DMS53 (cell line): Measurements from ENCODE around the gene UBE2S.
"Not testable (repeated sequence)": the region's sequence is repeated elsewhere in the genome, so short reads cannot be mapped to it uniquely, and the experiment has no call there.

Experiments used
- DNase-seq: peaks from one replicate; lab custom pipeline; 2025; lab: John Stamatoyannopoulos, UW

UBE2S gene

GRCh38 chr19:55407550-55407799 is at the start of gene UBE2S:
Gene UBE2S (minus strand): TSS chr19:55407788. CDS start chr19:55407589, 199 bp downstream.
- not testable (repeated sequence) for DNase-seq

- DNase-seq, result no peak
These were observed 48.8 kb upstream of the UBE2S start for GRCh38 chr19:55456347-55456746.

- DNase-seq, result no peak
These were observed 48.1 kb upstream of the UBE2S start for GRCh38 chr19:55455576-55456235.

DNA sequence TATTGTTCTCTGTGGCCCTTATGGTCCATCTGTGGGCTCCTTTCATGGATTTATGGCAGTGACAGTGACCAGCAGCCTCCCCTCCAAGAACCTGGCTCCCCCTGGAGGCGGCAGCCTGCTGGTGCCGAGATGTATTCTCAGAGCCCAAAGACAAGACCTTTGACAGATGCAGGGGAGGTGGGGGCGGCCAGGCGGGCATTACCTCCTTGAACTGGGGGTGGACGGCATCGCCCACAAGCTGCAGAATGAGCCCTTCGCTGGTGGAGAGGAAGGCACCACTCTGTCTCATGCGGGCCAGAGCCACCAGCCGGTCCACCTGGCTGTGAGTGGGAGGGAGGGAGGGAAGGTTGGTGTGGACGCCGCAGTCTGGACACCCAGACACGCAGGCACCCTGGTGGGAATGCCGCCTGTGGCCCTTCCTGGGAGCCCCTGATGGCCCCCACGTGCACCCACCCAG is 47.2 kb upstream of the UBE2S start:
- DNase-seq, result peak; percentile 81

GRCh38 chr19:55453511-55454260 is 46.1 kb upstream of the UBE2S start:
- DNase-seq, result peak; percentile 50

DNA sequence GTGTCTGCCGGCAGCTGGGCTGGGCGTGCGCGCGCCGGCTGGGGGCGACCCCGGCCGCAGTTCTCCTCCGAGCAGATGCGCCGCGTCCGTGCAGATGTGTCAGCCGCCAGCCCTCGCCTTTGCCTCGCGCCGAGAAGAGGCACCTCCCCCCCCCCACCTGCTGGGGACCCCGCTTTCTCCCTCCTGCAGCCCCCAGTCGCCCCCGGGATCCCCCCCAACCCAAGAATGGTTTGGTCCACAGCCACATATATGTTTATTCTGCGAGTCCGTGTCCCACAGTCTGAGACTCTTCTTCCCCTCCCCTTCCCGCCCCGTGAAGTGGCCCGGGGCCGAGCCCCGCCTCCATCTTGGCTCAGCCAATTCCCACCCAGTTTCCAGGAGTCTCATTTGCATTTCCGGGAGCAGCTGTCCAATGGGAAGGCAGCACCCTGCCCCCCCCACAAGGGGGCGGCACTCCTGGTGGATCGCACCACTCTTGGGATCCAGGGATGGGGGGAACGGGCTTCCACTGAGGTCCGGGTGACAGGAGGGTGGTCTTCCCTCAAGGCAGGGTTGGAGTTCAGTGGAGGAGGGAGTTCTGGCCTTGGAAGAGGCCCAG is 45.3 kb upstream of the UBE2S start:
- peak; percentile 93 for DNase-seq

- DNase-seq, result peak; percentile 59
These were observed 44.6 kb upstream of the UBE2S start for GRCh38 chr19:55451965-55452748.

DNA sequence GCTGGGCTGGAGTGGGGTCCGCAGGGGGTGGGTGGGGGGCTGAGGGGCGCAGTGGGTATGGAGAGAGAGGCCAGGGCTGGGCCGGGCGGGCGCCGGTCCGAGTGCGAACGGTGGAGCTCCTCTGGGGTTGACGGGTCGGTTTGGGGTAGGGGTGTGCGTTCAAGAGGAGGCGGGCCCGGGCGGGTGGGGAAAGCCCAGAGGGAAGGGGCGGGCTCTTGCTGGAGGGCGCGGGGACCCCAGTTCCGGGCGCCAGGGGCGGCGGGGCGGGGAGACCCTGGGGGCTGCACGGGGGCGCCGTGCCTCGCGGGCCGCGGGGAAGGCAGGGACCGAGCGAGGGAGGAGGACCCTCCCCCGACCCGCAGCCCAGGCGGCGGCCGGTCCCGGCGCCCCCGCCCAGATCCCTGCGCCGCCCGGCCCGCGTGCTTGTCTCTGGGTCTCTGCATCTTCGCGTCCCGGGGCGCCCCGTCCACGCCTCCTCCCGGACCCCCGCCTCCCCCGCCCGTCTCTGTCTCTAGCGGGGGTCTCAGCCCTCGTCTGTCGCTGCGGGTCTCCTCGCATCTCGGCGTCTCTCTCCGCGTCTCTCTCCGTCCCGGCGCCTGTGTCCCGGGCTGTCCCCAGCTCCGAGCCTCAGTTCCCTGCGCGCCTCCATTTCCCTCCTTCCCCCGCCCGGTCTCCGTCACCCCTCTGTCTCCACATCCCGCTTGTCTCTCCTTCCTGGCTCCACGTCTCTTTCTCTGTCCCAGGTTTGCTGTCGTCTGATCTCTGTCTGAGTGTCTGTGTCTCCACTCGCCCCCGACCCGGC is 43.8 kb upstream of the UBE2S start:
- DNase-seq, result peak; percentile 58

DNA sequence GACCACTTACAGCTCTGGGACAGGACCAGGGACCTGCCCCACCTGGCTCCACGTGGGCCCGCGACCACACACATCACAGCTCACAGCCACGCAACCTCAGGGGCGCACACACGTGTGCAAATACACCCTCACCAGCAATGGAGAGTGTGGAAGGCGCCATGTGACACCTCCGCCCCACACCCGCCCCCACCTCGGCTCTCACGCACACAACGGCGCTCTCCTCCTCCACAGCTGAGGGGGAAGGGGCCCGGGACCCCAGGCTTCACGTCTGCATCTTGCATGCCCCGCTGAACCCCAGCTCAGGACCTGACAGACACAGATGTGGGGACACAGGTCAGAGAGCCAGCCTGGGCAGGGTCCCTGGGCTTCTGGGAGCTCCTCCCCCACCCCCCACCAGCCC is 41.9 kb upstream of the UBE2S start:
- no peak for DNase-seq

GRCh38 chr19:55448175-55448490 is 40.5 kb upstream of the UBE2S start:
- DNase-seq, result not testable (repeated sequence)

DNA sequence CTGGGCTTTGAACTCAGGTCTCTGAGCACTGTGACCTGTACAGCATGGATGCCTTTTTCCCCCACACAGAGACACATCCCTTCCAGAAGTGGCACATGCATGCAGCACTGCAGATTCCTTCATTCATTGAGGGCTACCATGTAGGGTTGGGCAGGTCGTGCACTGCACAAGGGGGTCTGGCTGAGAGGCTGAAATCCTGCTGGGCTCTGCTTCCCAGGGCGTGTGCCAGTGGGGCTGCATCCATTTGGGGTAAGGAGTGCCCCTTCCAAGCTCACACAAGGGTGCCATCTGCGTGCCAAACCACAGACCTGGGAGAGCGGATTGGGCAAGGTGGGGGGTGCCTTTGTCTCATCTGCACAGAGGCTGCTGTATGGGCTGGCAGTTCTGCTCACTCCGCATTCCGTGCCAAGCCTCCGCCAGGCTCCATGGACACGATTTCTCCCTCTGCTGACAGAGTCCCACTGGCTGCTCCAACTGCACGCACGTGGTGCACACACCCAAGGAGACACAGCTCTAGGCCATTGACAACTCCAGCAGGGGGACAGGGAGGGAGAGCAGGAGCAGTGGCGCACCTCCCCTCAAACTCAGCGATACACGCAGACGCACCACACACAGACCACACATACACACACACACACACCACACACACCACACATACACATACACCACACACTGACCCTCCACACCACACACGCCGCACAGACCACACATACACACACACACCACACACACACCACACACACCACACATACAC is 40.0 kb upstream of the UBE2S start:
- peak; percentile 91 for DNase-seq

DNA sequence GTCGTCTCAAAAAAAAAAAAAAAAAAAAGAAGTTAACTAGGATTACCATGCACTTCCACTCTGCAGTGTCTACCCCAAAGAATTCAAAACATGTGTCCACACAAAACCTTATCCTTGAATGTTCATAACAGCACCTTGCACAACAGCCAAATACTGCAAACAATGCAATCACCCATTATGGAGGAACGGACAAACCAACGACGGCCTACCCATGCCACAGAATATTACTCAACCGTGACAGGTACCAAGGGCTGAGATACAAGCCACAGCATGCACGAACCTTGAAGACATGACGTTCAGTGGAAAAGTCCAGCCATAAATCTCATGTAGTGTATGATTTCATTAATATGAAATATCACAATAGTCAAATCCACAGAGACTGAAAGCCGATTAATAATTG is 38.5 kb upstream of the UBE2S start:
- no peak for DNase-seq

- DNase-seq, result no peak
These were observed 37.1 kb upstream of the UBE2S start for GRCh38 chr19:55444646-55445045.

DNA sequence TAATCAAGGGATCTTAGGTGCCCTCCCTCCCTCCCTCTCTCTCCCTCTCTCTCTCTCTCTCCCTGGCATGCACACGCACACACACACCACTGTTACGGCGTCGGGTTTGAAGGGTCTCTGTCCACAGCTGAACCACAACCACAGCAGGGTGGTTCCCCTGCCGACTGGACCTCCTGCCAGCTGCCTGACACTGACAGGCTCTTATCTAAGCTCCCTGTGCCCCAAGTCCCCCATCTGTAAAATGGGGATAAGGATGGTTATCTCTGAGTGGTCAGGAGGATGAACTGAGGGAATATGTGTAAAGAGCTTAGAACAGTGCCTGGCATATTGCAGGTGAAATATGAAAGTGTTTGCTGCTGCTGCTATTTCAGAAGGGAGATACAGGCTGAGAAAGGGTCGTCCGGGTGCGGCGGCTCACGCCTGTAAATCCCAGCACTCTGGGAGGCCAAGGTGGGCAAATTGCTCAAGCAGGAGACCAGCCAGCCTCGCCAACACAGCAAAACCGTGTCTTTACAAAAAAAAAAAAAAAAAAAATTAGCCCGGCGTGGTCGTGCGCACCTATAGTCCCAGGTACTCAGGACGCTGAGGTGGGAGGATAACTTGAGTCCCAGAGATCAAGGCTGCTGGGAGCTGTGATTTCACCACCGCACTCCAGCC is 36.4 kb upstream of the UBE2S start:
- no peak for DNase-seq

DNA sequence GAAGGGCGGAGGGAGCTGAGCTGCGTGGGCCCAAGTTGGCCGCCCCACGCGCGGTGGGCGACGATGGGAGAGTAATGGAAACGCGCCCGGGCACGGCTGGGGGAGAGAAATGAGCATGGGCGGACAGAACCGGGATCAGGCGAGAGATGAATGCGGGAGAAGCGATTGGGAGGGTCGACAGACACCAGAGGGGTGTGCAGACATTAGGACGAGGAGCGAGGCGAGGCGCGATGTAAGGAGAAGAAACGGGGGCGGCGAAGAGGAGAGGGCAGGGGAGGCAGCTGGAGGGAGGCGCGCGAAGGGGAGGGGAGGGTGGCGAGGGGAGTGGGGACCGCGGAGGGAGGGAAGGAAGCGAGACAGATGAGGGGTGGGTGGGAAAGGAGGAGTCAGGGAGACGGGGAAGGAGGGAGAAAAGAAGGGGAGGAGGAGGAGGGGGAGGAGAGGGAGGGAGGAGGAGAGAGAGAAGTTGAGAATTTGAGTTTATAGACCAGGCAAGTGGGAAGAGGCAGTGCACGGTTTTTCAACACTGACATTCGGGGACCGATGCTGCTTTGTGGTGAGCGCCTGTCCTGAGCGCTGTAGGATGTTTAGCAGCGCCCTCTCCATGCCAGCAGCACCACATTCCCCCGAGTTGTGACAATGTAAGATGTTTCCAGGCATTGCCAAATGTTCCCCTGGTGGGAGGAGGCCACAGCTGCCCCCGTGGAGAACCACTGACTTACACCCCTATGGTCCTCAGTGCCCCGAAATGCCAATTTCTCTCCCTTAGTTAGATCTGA is 35.6 kb upstream of the UBE2S start, which contains the start of gene SHISA7:
SHISA7 (minus strand) TSS at position 256 of the 779 bp plus-strand sequence. CDS start 437 bp downstream, outside the sequence.
- DNase-seq, result peak; percentile 54

DNA sequence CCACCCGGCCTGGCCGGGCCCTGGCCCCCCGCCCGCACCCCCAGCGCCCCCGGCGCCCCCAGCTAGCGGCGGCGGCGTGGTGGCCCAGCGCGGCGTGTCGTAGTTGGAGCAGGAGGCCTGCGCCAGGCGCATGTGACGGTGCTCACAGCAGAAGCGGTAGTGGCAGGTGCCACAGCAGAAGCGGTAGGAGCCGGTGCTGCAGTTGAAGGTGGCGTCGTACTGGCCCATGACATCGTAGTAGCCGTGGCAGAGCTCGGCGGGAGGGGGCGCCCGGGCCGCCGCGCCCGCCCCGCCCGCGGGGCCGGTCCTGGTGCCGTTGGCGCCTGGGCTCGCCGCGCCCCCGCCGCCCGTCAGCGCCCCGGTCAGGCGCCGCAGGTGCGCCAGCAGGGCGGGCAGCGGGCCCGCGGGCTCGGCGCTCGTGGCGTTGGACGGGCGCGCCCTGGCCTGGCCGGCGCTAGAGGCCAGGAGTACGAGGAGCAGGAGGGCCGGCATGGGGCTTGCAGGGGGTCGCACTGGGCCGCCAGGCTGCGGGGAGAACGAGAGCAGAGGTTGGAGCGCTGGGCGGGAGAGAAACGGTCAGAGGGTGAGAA is 34.9 kb upstream of the UBE2S start:
- peak; percentile 85 for DNase-seq

DNA sequence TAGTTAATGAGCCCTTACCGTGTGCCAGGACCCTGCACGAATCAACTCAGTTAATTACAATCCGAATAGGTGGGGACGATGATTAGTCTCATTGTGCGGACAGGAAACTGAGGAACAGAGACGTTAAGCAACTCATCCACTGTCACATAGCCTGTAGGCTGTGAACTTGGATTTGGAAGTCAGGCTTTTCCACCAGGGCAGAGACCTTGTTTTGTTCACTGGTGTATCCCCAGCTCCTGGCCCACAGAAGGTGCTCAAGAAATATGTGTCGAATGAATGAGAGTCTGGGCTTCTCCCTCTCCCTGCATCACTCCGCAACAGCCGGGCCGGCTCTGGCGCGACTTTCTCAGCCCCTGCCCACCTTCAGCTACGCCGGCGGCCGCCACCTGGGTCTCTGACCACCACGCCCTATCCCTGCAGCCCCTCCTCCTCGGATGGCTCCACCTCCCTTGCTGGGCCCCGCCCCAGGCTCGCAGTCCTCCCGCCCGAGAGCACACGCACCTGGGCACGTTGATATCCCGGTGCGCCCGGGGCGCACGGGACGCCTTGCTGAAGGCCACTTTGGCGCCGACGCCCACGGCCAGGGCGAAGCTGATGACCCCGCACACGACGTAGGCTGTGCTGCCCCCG is 34.2 kb upstream of the UBE2S start:
- DNase-seq, result peak; percentile 81

DNA sequence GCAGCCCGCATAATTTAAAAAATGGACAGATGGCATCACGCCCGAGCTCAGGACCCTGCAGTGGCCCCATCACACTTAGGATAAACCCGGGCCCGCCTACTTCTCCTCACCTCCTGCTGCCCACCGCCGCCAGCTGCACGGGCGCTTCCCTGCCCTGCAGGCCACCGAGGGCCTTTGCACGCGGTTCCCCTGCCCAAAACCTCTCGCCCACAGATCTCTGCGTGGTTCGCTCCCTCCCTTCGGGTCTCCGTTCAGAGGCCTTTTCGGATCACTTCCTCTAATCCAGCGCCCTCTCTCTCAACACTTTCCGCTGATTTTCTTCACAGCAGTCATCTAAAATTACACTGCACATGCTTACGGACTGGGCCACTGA is 33.7 kb upstream of the UBE2S start:
- DNase-seq, result peak; percentile 48
